SW480 (cell line): ENCODE results near the gene CNPPD1.

Source experiments
- DNase-seq: peaks from one replicate; pipeline ENCODE4 v3.0.0-alpha.2; 2016; ENCODE audit warnings: low spot score

CNPPD1 gene

GRCh38 chr2:219122202-219122980 lies 54.3 kb downstream of the CNPPD1 start:
- no peak for DNase-seq
